Ectodermal cell (in vitro differentiated cells): ENCODE results near the gene XPNPEP1.

Experiments
- H3K27ac ChIP-seq: 2 replicates; pipeline ENCODE4 v1.7.0; 2013; ENCODE audit warnings: mild to moderate bottlenecking, low read depth, low read length; ENCODE audit not compliant: insufficient read depth, poor library complexity, severe bottlenecking
- H3K27me3 ChIP-seq: 2 replicates; pipeline ENCODE4 v1.7.0; 2013; ENCODE audit warnings: mild to moderate bottlenecking, low read length; ENCODE audit not compliant: insufficient read depth, control insufficient read depth, poor library complexity, severe bottlenecking
- H3K36me3 ChIP-seq: one replicate; pipeline ENCODE4 v1.7.0; 2013; ENCODE audit warnings: low read length; ENCODE audit not compliant: control insufficient read depth, insufficient read depth
- H3K4me1 ChIP-seq: one replicate; pipeline ENCODE4 v1.7.0; 2013; ENCODE audit warnings: low read length; ENCODE audit not compliant: control insufficient read depth, insufficient read depth
- H3K4me3 ChIP-seq: 2 replicates; pipeline ENCODE4 v1.7.0; 2013; ENCODE audit warnings: low read depth, low read length, control low read depth; ENCODE audit not compliant: insufficient read depth
- H3K9me3 ChIP-seq: 2 replicates; pipeline ENCODE4 v1.7.0; 2013; ENCODE audit warnings: mild to moderate bottlenecking, low read length, moderate library complexity; ENCODE audit not compliant: control insufficient read depth
- WGBS, 2 experiments: methylation state at CpG; one replicate each; pipeline ENCODE4 v1.1.7; 2013; ENCODE audit warnings: missing lambda C conversion rate in 2 of 2; 5-methylcytosine and 5-hydroxymethylcytosine counted together

XPNPEP1 gene

DNA sequence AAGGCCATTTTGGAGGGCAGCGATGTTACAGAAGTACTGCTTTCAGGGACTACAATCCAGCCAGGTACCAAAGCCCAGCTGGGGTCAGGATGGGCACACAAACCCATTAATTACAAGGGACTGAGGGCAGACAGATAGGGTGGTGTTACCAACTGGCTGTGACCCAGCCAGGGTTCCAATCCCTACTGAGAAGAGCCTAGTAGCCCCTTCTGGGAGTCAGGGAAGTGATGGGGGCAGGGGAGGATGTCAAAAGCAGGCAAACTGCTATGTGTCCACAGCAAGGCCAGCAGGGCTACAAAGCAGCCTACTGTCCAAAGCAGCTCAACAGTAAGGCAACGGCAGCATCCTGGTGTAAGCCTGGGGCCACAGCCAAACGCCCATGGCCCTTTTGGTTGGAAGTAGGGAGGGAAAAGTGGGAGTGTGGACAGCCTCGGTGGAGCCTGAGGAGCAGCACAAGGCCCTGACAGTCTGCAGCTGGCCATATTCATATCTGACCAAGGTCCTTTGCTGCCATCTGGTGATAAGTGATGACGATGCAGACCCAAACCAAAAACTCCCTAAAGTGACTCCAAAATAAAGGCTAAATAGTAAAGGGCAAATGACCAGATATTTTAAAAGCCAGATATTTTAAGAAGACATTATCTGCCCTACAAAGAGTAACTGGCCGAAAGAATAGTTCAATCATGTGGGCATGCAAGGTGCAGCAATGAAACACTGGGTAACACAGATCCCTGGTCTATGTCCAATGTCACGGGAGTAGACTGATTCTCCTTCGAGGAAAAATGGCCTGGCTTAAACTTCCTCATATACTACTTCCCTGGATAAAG, 56.9 kb downstream of the XPNPEP1 start:
- Histone ChIP-seq H3K9me3 (no peaks in the 10 kb centered on the region), H3K27me3 (no peaks in the 10 kb centered on the region), H3K36me3 (peaks cover 13% of the 10 kb centered on the region), H3K4me1 (peaks cover 5% of the 10 kb centered on the region), H3K27ac (no peak overlapping the region), H3K4me3 (no peak overlapping the region)
- WGBS, 2 experiments, result 87 to 88% methylated on average over 8 of the region's 8 CpGs

DNA sequence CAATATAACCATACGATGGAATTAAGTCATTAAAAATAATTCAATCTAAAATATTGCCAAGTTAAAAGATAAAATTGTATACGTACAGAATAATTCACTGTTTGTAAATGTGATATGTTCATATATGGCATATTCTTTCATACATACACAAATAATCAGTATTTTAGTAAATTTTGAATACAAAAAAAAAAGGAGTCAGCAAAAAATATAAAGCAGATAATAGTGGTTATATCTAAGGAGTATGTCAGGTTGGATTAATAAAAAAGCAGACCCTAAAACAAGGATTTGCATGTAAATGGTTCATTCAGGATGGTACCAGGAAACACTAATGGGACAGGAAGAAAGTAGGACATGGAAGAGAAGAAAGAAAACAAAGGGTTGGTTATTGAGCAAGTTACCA, 59.5 kb downstream of the XPNPEP1 start:
- WGBS, 2 experiments, result no CpG with 5 or more reads among the region's 2 CpGs
- Histone ChIP-seq H3K27ac (no peak overlapping the region), H3K27me3 (no peaks in the 10 kb centered on the region), H3K36me3 (peaks cover 13% of the 10 kb centered on the region), H3K4me3 (no peak overlapping the region), H3K4me1 (peaks cover 5% of the 10 kb centered on the region), H3K9me3 (no peaks in the 10 kb centered on the region)

DNA sequence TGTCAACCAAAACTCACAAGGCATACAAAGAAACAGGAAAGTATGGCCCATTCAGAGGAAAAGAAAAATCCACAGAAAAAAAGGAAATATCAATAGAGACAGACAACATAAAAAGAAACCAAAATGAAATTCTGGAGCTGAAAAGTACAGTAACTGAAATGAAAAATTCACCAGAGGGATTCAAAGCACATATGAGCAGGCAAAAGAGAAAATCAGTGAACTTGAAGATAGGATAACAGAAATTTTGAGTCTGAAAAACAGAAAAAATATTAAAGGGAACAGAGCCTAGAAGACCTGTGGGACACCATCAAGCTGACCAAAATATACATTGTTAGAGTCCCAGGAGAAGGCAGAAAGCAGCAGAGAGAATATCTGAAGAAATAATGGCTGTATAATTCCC, 60.6 kb downstream of the XPNPEP1 start:
- no peak overlapping the region for H3K27ac ChIP-seq
- H3K9me3 ChIP-seq, result no peaks in the 10 kb centered on the region
- peaks cover 5% of the 10 kb centered on the region for H3K4me1 ChIP-seq
- peaks cover 13% of the 10 kb centered on the region for H3K36me3 ChIP-seq
- no peak overlapping the region for H3K4me3 ChIP-seq
- H3K27me3 ChIP-seq, result no peaks in the 10 kb centered on the region

DNA sequence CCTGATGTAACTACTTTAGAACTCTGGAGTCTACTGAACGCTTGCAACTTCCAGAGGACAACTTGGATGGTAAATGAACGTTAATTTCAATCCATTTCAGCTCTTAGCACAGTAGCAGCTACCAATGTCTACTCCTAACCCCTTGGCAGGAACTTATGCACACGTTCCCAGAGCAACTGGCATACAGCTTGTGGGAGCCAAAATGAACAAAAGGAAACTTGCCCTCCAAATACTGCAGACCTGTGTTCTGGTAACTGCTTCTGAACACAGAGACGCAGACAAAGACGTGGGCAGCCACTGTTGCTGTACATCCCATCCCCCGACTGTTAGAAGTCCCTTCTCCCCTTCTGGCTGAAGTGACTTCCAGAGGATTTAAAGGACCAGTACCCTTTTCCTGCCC, 61.3 kb downstream of the XPNPEP1 start:
- Histone ChIP-seq H3K4me1 (peaks cover 5% of the 10 kb centered on the region), H3K27me3 (no peaks in the 10 kb centered on the region), H3K36me3 (peaks cover 10% of the 10 kb centered on the region), H3K9me3 (no peaks in the 10 kb centered on the region), H3K4me3 (no peak overlapping the region), H3K27ac (no peak overlapping the region)
- 58% methylated on average over 6 of the region's 6 CpGs for WGBS, 2 experiments

DNA sequence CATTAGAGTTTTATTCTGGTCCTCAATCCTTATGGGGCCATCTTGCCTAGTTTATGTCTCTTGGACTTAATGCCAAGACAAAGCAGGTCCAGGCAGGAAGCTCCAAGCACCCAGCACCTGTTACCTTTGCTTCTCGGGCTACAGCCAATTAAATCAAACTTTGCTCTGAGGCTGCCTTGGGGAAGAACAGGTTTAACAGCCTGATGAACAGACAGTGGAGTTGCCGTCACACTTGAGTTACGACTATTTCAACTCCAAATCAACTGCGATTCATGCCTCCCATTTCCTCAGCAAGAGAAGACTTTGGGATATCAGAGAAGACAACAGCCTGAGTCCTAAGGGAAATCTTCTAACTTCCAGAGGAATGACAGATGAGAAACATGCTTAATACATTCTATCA, 62.2 kb downstream of the XPNPEP1 start:
- Histone ChIP-seq H3K27me3 (no peaks in the 10 kb centered on the region), H3K4me1 (peaks cover 5% of the 10 kb centered on the region), H3K27ac (no peak overlapping the region), H3K9me3 (no peaks in the 10 kb centered on the region), H3K4me3 (no peak overlapping the region), H3K36me3 (peaks cover 8% of the 10 kb centered on the region)
- WGBS, 2 experiments, result 87 to 93% methylated on average over 4 of the region's 4 CpGs

DNA sequence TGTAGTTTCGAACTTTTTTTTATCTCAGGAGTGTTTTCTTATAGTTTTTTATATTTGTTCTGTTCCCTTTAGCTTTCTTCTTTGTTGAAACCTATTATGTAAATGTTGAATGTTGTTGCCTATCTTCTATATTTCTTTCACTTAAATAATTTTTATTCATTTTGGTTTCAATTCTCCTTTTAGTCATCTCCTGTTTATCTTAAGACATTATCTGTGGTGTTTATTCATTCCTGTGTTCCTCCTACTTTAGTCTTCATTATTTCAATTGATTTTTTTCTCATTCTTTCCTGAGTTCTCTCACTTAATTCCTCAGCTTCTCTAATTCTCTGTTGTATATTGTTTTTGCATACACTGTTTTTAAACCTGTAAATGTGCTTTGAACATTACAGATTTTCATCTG, 64.1 kb downstream of the XPNPEP1 start:
- no peaks in the 10 kb centered on the region for H3K9me3 ChIP-seq
- H3K27ac ChIP-seq, result no peak overlapping the region
- peaks cover 5% of the 10 kb centered on the region for H3K4me1 ChIP-seq
- H3K27me3 ChIP-seq, result no peaks in the 10 kb centered on the region
- H3K4me3 ChIP-seq, result no peak overlapping the region
- 83 to 94% methylated on average over 1 of the region's 1 CpG for WGBS, 2 experiments
- peaks cover 4% of the 10 kb centered on the region for H3K36me3 ChIP-seq

DNA sequence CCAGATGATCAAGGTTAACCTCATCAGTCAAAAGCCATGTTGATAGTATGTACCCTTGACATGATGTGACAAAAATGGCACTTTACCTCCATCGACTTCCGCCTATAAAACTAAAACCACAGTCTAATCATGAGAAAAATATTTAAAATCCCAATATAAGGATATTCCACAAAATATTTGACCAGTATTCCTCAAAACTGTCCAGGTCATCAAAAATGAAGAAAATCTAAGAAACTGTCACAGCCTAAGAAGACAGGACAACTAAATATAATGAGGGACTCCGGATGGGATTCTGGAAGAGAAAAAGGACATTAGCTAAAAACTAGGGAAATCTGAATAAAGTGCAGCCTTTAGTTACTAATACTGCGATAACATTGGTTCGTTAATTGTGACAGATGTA, 67.6 kb downstream of the XPNPEP1 start:
- H3K27me3 ChIP-seq, result no peaks in the 10 kb centered on the region
- H3K4me1 ChIP-seq, result no peaks in the 10 kb centered on the region
- H3K27ac ChIP-seq, result no peak overlapping the region
- 93 to 96% methylated on average over 5 of the region's 5 CpGs for WGBS, 2 experiments
- no peak overlapping the region for H3K4me3 ChIP-seq
- no peaks in the 10 kb centered on the region for H3K36me3 ChIP-seq
- H3K9me3 ChIP-seq, result no peaks in the 10 kb centered on the region

DNA sequence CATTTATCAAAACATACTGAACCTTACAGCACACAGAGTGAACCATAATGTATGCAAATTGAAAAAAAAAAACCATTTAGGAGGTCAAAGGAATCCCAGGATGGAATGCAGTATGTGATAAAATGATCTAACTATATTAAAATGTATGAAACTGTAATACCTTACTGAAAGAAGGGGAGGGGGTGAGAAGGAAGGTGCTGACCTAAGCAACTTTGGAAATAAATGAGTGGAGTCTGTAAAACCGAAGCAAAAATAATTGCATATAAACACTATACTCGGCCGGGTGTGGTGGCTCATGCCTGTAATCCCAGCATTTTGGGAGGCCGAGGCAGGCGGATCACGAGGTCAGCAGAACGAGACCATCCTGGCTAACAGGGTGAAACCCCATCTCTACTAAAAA, 69.4 kb downstream of the XPNPEP1 start:
- 92 to 96% methylated on average over 7 of the region's 7 CpGs for WGBS, 2 experiments
- no peak overlapping the region for H3K27ac ChIP-seq
- no peaks in the 10 kb centered on the region for H3K4me1 ChIP-seq
- H3K27me3 ChIP-seq, result no peaks in the 10 kb centered on the region
- H3K9me3 ChIP-seq, result no peaks in the 10 kb centered on the region
- no peaks in the 10 kb centered on the region for H3K36me3 ChIP-seq
- no peak overlapping the region for H3K4me3 ChIP-seq

DNA sequence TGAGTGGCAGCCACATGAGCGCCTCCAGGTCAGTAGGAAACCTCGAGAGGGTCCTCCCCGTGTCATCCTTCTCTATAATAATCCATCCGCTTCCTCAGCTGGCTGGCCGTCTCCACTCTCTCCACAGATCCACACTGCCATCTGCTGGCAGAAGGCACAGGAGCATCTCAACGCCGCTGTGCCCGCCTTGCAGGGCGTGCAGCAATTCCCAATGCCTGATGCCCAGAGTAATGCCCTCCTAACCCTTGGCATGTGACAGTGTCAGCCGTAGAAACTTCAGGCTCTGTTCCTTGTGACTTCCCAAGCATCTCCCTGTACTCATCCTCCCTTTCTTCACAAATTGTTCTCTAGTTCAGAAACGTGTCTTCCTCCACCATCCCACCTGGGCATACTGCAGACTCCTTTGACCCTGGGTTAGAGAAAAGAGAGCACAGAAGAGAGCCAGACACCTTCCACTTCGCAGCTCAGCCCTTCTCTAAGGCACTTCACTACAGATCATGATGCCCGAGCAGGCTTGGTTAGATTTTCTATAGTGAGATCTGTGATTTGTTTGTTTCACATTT, 70.8 kb downstream of the XPNPEP1 start:
- no peaks in the 10 kb centered on the region for H3K27me3 ChIP-seq
- H3K36me3 ChIP-seq, result no peaks in the 10 kb centered on the region
- no peak overlapping the region for H3K4me3 ChIP-seq
- H3K27ac ChIP-seq, result no peak overlapping the region
- WGBS, 2 experiments, result 12 to 21% methylated on average over 12 to 13 of the region's 13 CpGs
- no peaks in the 10 kb centered on the region for H3K9me3 ChIP-seq
- no peaks in the 10 kb centered on the region for H3K4me1 ChIP-seq

DNA sequence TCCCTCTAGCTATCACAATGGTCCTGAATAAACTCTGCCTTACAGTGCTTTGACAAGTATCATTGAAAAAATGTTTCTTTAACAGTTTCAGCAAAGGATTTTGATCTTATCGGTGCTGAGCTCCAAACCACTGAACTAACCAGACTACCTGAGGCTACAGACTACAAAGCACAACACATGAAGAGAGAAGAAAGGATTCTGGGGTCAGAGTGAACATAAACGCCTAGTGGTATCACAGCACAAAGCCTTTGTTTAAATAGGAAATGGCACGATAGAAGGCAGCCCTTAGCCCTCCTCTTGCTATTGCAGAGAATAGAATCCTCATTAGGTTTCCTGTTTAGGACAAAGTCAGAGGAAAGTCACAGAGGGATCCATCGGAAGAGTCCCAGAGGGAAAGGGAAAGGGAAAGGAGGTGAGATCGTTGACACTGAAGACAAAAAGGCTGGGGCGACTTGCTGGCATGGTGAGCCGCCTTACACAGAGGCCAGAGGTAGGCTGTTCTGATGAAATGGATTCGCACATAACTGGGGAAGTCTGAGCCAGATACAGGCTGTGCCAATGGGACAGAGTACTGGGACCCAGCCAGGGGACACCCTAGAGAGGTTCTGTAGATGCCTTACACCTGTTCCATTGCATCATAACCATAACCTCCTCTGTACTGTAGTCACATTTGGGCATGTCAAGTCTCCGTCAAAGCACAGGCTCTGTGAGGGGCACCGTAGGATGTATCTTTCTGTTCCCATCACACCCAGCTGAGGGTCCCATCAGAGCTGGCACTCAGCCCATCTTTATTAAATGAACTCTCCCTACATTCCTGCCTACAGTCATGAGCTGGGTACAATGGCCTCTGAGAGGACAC, 71.5 kb downstream of the XPNPEP1 start:
- H3K4me1 ChIP-seq, result no peaks in the 10 kb centered on the region
- no peaks in the 10 kb centered on the region for H3K36me3 ChIP-seq
- H3K9me3 ChIP-seq, result no peaks in the 10 kb centered on the region
- H3K27ac ChIP-seq, result no peak overlapping the region
- H3K4me3 ChIP-seq, result no peak overlapping the region
- 87 to 89% methylated on average over 10 of the region's 10 CpGs for WGBS, 2 experiments
- no peaks in the 10 kb centered on the region for H3K27me3 ChIP-seq
